HAP-1 (cell line): ENCODE measurements around the gene SDHAF3.
A peak's percentile ranks its signal among the peaks of the same experiment; 100 is the strongest.
"Not testable (repeated sequence)": the region's sequence is repeated elsewhere in the genome, so short reads cannot be mapped to it uniquely, and the experiment has no call there.

ENCODE experiments used
- DNase-seq, 2 experiments: peaks; one replicate each; pipeline ENCODE4 v3.0.0-alpha.2; 2016 to 2020; ENCODE audit warnings: low spot score in 2 of 2
- H3K27me3 ChIP-seq: fragments of 250-450 bp; sonication (Bioruptor Pico); 2 replicates; pipeline ENCODE4 v1.5.1; 2020; ENCODE audit warnings: low read depth, mild to moderate bottlenecking, moderate library complexity
- H3K36me3 ChIP-seq: fragments of 250-450 bp; sonication (Bioruptor Pico); replicated peaks from 2 replicates; pipeline ENCODE4 v1.5.1; 2020; ENCODE audit warnings: mild to moderate bottlenecking
- H3K4me1 ChIP-seq: fragments of 250-450 bp; sonication (Bioruptor Pico); 2 replicates; pipeline ENCODE4 v1.5.1; 2020; ENCODE audit warnings: mild to moderate bottlenecking
- H3K4me3 ChIP-seq: fragments of 250-450 bp; sonication (Bioruptor Pico); 2 replicates; pipeline ENCODE4 v1.5.1; 2020; ENCODE audit warnings: mild to moderate bottlenecking, moderate library complexity
- H3K9me3 ChIP-seq: fragments of 250-450 bp; sonication (Bioruptor Pico); 2 replicates; pipeline ENCODE4 v1.5.1; 2020; ENCODE audit warnings: mild to moderate bottlenecking, moderate library complexity
- in situ Hi-C: fragments of 300-500 bp; cut with MboI; formaldehyde crosslinking; loops from 3 replicates; pipeline ENCODE4 v1.14.3; 2020; ENCODE audit warnings: low sequenced_read_pairs, inconsistent platforms, mixed read lengths

Gene SDHAF3

DNA sequence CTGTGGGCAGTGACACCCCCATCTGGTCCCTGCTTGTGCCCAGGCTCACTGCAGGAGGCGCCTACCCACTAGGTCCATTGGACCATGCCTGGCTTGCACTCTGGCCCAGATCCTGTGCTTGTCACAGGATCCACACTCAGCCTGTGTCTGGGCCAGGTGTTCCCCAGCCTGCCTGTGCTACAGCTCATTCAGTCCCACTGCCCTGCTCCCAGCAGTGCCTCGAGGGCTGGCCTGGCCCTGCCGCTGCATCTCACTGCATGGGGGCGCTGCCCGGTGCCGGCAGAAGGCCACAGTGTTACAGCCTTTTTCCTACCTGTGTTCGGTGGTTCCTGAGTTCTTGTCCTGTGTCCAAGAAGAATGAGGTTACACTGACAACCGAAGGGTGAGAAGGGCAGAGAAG is 21.3 kb downstream of the SDHAF3 start:
- H3K9me3 ChIP-seq: peaks cover 14% of the 10 kb centered on the region
- in situ Hi-C loops: no loop called here
- peaks cover 12% of the 10 kb centered on the region for H3K36me3 ChIP-seq
- no peak overlapping the region for H3K4me3 ChIP-seq
- no peaks in the 10 kb centered on the region for H3K27me3 ChIP-seq
- no peak for DNase-seq
- H3K4me1 ChIP-seq: peaks cover 3% of the 10 kb centered on the region

- Histone ChIP-seq H3K27me3 (no peaks in the 10 kb centered on the region), H3K4me3 (no peak overlapping the region), H3K9me3 (peaks cover 3% of the 10 kb centered on the region; the same call in 1 of the 2 replicates), H3K36me3 (0 out of 2 replicates have a peak, but pooled peaks cover 2% of the 10 kb centered on the region), H3K4me1 (no peaks in the 10 kb centered on the region)
- in situ Hi-C loops: no loop called here
- DNase-seq: peak in 1 of 2 experiments; percentile 28
Measured at GRCh38 chr7:97145068-97145467, 27.6 kb downstream of the SDHAF3 start.

DNA sequence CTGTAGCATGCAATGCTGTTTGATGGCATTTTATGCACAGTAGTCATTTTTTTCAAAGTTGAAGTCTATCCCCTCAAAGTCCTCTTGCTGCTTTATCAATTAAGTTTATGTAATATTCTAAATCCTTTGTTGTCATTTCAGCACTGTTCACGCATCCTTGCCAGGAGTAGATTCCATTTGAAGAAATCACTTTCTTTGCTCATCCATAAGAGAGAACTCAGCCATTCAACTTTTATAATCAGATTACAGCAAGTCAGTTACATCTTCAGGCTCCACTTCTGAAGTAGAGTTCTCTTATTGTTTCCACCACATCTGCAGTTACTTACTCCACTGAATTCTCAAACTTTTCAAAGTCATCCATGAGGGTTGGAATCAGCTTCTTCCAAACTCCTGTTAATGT is 32.3 kb downstream of the SDHAF3 start:
- Histone ChIP-seq H3K4me3 (no peak overlapping the region), H3K4me1 (peaks cover 15% of the 10 kb centered on the region), H3K36me3 (0 out of 2 replicates have a peak, but pooled peaks cover 2% of the 10 kb centered on the region), H3K27me3 (no peaks in the 10 kb centered on the region), H3K9me3 (no peaks in the 10 kb centered on the region)
- DNase-seq: no peak
- in situ Hi-C loops: no loop called here

GRCh38 chr7:97155897-97156418 is 38.5 kb downstream of the SDHAF3 start:
- Histone ChIP-seq H3K4me3 (no peak overlapping the region), H3K36me3 (no peaks in the 10 kb centered on the region), H3K27me3 (no peaks in the 10 kb centered on the region), H3K4me1 (peaks cover 15% of the 10 kb centered on the region), H3K9me3 (peaks cover 4% of the 10 kb centered on the region; the same call in 1 of the 2 replicates)
- no peak for DNase-seq
- in situ Hi-C loops: no loop called here

DNA sequence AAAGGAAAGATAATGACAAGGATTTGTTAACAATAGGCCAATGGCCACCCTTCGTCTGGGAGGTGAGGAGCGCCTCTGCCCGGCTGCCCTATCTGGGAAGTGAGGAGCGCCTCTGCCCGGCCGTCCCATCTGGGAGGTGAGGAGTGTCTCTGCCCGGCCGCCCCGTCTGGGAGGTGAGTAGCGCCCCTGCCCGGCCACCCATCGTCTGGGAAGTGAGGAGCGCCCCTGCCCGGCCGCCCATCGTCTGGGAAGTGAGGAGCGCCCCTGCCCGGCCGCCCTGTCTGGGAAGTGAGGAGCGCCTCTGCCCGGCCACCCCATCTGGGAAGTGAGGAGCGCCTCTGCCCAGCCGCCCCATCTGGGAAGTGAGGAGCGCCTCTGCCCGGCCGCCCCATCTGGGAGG is 42.5 kb downstream of the SDHAF3 start:
- H3K4me3 ChIP-seq, H3K27me3 ChIP-seq, H3K36me3 ChIP-seq, H3K9me3 ChIP-seq, in situ Hi-C loops, DNase-seq, H3K4me1 ChIP-seq: not testable (repeated sequence)

DNA sequence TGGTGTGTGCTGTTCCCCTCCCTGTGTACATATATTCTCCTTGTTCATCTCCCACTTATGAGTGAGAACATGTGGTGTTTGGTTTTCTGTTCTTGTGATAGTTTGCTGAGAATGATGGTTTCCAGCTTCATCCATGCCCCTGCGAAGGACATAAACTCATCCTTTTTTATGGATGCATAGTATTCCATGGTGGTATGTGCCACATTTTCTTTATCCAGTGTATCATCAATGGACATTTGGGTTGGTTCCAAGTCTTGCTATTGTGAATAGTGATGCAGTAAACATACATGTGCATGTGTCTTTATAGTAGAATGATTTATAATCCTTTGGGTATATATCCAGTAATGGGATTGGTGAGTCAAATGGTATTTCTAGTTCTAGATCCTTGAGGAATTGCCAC is 44.1 kb downstream of the SDHAF3 start:
- H3K36me3 ChIP-seq, H3K4me3 ChIP-seq, in situ Hi-C loops, H3K27me3 ChIP-seq, H3K9me3 ChIP-seq, H3K4me1 ChIP-seq, DNase-seq: not testable (repeated sequence)

GRCh38 chr7:97166308-97166707 is 48.8 kb downstream of the SDHAF3 start:
- DNase-seq: peak in 1 of 2 experiments; percentile 56
- peaks cover 10% of the 10 kb centered on the region for H3K4me1 ChIP-seq
- H3K27me3 ChIP-seq: no peaks in the 10 kb centered on the region
- no peak overlapping the region for H3K4me3 ChIP-seq
- H3K9me3 ChIP-seq: peaks cover 2% of the 10 kb centered on the region
- H3K36me3 ChIP-seq: no peaks in the 10 kb centered on the region
- in situ Hi-C loops: no loop called here

DNA sequence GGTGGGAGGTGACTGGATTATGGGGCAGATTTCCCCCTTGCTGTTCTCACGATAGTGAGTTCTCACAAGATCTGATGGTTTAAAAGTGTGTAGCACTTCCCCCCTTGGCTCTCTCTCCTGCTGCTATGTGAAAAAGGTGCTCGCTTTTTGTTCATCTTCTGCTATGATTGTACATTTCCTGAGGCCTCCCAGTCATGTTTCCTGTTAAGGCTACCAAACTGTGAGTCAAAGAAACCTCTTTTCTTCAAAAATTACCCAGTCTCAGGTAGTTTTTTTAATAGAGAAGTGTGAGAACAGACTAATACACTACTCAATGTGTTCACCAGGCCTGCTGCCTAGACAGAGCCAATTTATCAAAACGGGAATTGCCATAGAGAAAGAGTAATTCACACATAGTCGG is 49.7 kb downstream of the SDHAF3 start:
- Histone ChIP-seq H3K36me3 (no peaks in the 10 kb centered on the region), H3K4me3 (no peak overlapping the region), H3K27me3 (no peaks in the 10 kb centered on the region), H3K4me1 (peaks cover 14% of the 10 kb centered on the region), H3K9me3 (peaks cover 2% of the 10 kb centered on the region)
- no peak for DNase-seq
- in situ Hi-C loops: no loop called here

- in situ Hi-C loops: no loop called here
- no peaks in the 10 kb centered on the region for H3K36me3 ChIP-seq
- H3K4me3 ChIP-seq: no peak overlapping the region
- DNase-seq: no peak
- peaks cover 14% of the 10 kb centered on the region for H3K4me1 ChIP-seq
- peaks cover 2% of the 10 kb centered on the region for H3K9me3 ChIP-seq
- no peaks in the 10 kb centered on the region for H3K27me3 ChIP-seq
Measured at GRCh38 chr7:97167749-97168148, 50.3 kb downstream of the SDHAF3 start.

GRCh38 chr7:97174303-97174702 is 56.8 kb downstream of the SDHAF3 start:
- DNase-seq: no peak
- Histone ChIP-seq H3K9me3 (no peaks in the 10 kb centered on the region), H3K4me3 (no peak overlapping the region), H3K4me1 (peaks cover 8% of the 10 kb centered on the region), H3K36me3 (no peaks in the 10 kb centered on the region), H3K27me3 (no peaks in the 10 kb centered on the region)
- in situ Hi-C loops: no loop called here

- Histone ChIP-seq H3K4me3 (no peak overlapping the region), H3K36me3 (no peaks in the 10 kb centered on the region; the same call in 1 of the 2 replicates), H3K9me3 (no peaks in the 10 kb centered on the region), H3K4me1 (no peaks in the 10 kb centered on the region), H3K27me3 (no peaks in the 10 kb centered on the region)
- in situ Hi-C loops: no loop called here
- peak; percentile 62 to 64 for DNase-seq
Measured at GRCh38 chr7:97179454-97180104, 62.1 kb downstream of the SDHAF3 start.

- Histone ChIP-seq H3K4me1 (no peaks in the 10 kb centered on the region), H3K36me3 (no peaks in the 10 kb centered on the region; the same call in 1 of the 2 replicates), H3K27me3 (no peaks in the 10 kb centered on the region), H3K9me3 (no peaks in the 10 kb centered on the region), H3K4me3 (no peak overlapping the region)
- DNase-seq: no peak
- in situ Hi-C loops: no loop called here
Measured at GRCh38 chr7:97187067-97187466, 69.6 kb downstream of the SDHAF3 start.

GRCh38 chr7:97196174-97196573 is 78.7 kb downstream of the SDHAF3 start:
- peaks cover 16% of the 10 kb centered on the region for H3K4me1 ChIP-seq
- H3K27me3 ChIP-seq, DNase-seq, H3K36me3 ChIP-seq, in situ Hi-C loops, H3K4me3 ChIP-seq, H3K9me3 ChIP-seq: not testable (repeated sequence)

- in situ Hi-C loops: no loop called here
- no peak for DNase-seq
- Histone ChIP-seq H3K4me1 (peaks cover 16% of the 10 kb centered on the region), H3K27me3 (no peaks in the 10 kb centered on the region), H3K36me3 (no peaks in the 10 kb centered on the region), H3K9me3 (no peaks in the 10 kb centered on the region), H3K4me3 (no peak overlapping the region)
Measured at GRCh38 chr7:97198596-97198995, 81.1 kb downstream of the SDHAF3 start.
